SHP77 (cell line): ENCODE results near the gene ADRA1B.
"Not testable (repeated sequence)": the region's sequence is repeated elsewhere in the genome, so short reads cannot be mapped to it uniquely, and the experiment has no call there.

Source experiments
- DNase-seq, 2 experiments: peaks; one replicate each; lab custom pipeline; 2025; lab: John Stamatoyannopoulos, UW

ADRA1B gene

GRCh38 chr5:159969966-159970365 is 53.7 kb downstream of the ADRA1B start:
- no peak for DNase-seq

DNA sequence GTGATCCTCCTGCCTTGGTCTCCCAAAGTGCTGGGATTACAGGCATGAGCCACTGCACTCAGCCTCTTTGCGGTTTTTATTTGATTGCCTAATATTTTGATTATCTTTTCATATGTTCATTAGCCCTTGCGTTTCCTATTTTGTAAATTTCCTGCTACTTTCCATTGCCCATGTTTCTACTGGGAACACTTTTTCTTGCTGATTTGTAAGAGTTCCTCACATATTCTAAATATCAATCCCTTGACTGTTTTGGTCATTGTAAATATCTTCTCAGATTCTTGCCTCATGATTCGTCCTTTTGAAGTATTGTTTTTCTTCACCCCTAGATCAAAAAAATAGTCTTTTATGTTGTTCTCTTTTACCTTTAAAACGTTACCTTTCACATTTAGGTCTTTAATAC is 54.8 kb downstream of the ADRA1B start:
- DNase-seq: no peak

DNA sequence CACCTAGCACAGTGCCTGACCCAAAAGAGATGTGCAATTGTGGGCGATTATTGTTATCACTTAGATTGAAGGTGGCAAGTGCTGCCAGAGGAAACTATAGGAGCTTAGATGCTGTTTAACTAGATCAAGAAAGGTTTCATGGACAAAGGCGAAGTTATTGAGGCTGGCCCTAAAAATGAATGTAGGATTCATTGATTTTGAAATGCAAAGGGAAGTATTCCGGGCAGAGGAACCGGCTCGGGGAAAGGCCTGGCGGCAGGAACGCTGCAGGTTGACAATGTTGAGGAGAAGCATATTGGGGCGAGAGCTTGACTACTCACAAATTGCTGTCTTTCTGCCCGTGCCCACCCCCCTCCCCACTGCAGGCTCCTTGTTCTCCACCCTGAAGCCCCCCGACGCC is 55.2 kb downstream of the ADRA1B start:
- DNase-seq: no peak

DNA sequence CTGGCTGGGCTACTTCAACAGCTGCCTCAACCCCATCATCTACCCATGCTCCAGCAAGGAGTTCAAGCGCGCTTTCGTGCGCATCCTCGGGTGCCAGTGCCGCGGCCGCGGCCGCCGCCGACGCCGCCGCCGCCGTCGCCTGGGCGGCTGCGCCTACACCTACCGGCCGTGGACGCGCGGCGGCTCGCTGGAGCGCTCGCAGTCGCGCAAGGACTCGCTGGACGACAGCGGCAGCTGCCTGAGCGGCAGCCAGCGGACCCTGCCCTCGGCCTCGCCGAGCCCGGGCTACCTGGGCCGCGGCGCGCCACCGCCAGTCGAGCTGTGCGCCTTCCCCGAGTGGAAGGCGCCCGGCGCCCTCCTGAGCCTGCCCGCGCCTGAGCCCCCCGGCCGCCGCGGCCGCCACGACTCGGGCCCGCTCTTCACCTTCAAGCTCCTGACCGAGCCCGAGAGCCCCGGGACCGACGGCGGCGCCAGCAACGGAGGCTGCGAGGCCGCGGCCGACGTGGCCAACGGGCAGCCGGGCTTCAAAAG is 55.7 kb downstream of the ADRA1B start:
- no peak for DNase-seq

- no peak for DNase-seq
These were observed 56.5 kb downstream of the ADRA1B start for GRCh38 chr5:159972538-159973362.

- no peak for DNase-seq
These were observed 59.3 kb downstream of the ADRA1B start for GRCh38 chr5:159975462-159976019.

DNA sequence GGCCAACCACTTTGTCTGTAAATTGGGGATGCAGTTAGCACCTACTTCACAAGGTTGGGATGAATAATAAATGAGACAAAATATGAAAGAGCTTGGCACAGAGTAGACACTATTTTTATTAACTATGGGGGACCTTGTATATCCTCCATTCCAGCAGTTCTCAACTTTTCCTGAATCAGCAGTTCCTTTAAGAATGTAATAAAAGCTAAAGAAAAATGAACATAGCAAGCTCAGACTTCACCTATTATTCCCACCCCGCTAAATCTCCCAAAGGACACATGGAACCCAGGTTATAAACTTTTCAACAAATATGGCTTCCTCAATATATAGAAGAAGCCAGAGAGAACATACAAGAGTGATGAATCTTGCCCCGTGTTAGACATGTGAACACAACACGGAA is 60.6 kb downstream of the ADRA1B start:
- DNase-seq: no peak

- no peak for DNase-seq
These were observed 62.1 kb downstream of the ADRA1B start for GRCh38 chr5:159978358-159978757.

GRCh38 chr5:159982421-159983173 is 66.3 kb downstream of the ADRA1B start:
- DNase-seq: no peak

DNA sequence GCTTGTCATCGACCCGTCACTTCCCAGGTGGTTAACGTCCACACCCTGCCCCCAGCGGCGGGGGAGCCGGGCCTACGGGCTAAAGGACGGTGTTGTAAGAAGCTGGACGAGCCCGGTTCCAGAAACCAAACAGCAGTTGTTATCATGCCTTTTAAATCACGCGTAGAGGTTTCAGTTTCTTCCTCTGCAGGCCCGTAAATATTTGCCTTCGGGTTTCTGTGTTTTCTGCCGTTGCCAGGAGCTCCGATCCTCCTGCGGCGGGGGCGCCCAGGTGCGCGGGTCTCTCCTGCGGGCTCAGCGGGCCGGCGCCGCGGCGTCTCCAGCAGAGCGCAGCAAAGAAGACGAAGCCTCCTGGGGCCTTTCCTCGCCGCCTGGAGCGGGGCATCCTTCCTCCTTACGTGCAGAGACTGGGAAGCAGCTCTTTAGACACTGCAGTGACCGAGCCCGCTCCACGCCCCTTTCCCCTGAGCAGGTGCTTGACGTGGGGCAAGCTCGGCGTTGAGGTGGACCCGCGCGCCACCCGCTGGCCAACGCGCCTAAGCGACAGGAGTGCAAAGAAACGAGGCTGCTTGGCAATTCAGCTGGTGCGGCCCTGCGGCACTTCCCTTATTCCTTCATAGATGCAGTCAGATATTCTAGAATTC is 70.9 kb downstream of the ADRA1B start:
- DNase-seq: peak; percentile 65 to 81

DNA sequence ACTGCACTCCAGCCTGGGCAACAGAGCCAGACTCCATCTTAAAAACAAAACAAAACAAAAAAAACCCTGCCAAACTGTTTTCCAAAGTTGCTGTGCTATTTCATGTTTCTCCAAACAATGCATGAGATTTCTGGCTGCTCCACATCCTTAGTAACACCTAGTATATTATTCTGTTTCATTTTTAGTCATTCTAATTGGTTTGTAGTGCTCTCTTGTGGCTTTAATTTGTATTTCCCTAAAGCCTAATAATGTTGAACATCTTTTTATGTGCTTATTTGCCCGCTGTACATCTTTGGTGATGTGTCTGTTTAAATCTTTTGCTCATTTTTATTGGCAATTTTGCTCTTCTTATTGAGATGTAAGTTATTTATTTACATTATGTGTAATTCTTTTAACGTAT is 74.2 kb downstream of the ADRA1B start:
- DNase-seq: no peak

DNA sequence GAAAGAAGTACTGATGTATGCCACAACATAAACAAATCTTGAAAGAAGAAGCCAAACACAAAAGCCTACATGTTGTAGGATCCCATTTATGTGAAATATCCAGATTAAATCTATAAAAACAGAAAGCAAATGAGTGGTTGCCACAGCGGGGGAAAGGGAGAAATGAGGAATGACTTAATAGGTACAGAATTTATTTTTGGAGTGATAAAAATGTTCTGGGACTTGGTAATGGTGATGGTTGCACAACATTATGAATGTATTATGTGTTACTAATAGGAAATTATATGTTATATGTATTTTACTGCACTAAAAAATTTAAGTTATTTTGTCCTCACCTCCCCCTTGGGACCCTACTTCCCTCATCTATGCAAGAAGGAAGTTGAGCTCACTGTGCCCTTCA is 76.3 kb downstream of the ADRA1B start:
- DNase-seq: no peak

DNA sequence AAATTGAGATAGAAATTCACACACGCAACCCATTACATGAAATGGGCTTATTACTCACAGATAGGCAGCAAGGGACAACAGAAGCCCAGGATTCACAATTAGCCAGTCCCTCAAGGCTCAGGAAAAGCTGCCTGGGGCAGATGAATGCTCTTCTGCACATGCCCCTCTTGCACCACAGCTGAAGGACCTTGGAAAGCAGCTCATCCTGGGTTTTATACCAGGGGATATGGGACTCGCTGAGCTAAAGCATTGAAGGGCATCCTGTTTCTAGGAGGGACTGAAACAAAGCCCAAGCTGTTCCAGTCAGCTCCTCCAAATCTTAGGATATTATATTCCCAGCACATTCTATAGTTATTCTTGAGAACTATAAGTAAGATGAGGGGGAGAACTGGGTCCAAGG is 76.9 kb downstream of the ADRA1B start:
- DNase-seq: no peak

GRCh38 chr5:159995907-159996306 is 79.6 kb downstream of the ADRA1B start:
- DNase-seq: no peak

DNA sequence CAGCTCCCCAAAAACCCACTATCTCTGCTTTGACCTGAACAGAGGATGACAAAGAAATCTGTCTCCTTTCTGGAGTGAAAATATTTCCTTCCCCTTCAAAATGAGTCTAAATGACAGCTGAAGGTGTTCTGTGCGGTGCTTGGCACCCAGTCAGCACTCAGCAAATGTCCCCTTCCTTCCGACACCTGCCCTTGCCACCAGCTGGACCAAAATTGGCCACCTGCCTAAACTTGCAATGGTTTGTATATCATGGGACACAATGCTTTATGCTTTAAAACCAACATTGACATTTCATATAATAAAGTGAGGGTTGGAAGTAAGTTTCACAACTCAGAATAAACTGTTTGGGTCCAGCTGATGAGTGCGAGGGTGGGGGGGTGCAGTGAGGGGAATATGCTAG is 85.2 kb downstream of the ADRA1B start:
- DNase-seq: peak; percentile 66 to 72

GRCh38 chr5:160007514-160007913 is 91.2 kb downstream of the ADRA1B start:
- DNase-seq: no peak

DNA sequence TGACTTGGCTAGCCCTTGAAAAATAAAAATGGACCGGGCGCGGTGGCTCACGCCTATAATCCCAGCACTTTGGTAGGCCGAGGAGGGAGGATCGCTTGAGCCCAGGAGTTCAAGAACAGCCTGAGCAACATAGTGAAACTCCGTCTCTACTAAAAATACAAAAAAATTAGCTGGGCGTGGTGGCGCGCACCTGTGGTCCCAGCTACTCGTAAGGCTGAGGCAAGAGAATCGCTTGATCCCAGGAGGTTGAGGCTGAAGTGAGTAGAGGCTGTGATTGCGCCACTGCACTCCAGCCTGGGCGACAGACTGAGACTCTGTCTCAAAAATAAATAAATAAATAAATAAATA is 92.2 kb downstream of the ADRA1B start:
- peak in 1 of 2 experiments; percentile 7 for DNase-seq

GRCh38 chr5:160008877-160009590 is 92.8 kb downstream of the ADRA1B start, which contains the start of gene TTC1:
Gene TTC1 (plus strand): TSS chr5:160009139. CDS start chr5:160010529, 1,390 bp downstream.
- DNase-seq: peak; percentile 97

DNA sequence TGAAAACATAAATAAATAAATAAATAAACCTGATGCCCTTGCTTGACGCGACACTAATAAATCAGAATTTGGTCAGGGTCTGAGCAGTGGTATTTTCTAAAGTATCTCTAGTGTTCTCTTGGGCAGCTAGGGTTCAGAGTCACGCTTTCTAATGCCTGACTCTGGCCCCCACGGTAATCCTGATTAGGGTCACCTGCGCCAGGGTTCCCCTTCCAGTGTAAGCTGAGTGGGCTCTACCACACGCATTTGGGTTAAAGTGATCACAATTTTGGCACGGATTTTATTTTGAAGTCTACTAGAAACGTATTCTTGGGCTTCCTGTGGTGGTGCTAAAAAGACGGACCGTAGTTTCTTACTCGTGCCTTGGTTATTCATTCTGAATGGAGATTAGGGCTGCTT is 93.3 kb downstream of the ADRA1B start:
- no peak for DNase-seq

GRCh38 chr5:160011471-160011870 is 95.2 kb downstream of the ADRA1B start:
- no peak for DNase-seq

DNA sequence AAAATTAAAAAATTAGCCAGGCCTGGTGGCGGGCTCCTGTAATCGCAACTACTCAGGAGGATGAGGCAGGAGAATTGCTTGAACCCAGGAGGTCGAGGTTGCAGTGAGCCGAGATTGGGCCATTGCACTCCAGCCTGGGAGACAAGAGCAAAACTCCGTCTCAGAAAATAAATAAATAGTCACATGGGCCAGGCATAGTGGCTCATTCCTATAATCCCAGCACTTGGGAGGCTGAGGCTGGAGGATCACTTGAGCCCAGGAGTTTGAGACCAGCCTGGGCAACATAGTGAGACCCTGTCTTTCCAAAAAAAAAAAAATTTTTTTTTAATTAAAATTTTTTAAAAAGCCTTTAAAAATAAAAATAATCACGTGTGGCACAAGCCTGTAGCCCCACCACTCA is 97.9 kb downstream of the ADRA1B start:
- DNase-seq: not testable (repeated sequence)
